Stimulated activated CD8-positive, alpha-beta memory T cell treated with anti-CD3 and anti-CD28 coated beads, Interleukin-15, amount 100 ng/mL, for 48 hours (primary cell): ENCODE data around the gene SPACA4.

ENCODE experiments used
- DNase-seq, 2 donors: peaks; one replicate each; pipeline ENCODE4 v3.0.0-alpha.2; 2020; ENCODE audit warnings: low read depth in 2 of 2

Gene SPACA4

DNA sequence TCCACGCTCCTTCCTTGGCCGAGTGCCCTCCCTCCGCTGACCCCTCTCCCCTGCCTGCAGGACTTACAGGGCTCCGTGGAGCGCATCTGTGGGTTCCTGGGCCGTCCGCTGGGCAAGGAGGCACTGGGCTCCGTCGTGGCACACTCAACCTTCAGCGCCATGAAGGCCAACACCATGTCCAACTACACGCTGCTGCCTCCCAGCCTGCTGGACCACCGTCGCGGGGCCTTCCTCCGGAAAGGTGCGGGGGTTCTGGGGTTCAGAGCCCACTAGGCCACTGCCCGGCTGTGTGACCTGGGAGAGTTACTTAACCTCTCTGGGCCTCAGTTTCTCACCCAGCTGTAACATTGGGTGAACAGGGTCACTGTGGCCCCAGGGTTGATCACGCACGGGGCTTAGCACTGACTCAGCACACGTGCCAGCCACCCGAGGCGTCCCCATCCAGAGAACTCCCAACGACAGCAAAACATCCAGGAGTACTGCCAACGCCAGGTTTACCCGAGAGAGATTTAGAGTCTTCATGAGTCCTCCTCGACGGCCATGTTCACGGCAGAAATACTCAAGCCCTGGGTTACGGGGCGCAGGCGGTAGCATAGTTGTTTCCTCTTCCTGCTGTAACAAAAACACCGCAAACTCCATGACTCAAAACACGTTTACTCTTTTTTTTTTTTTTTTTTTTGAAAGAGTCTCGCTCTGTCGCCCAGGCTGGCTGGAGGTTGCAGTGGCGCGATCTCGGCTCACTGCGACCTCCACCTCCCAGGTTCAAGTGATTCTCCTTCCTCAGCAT, 9.7 kb upstream of the SPACA4 start:
- no peak for DNase-seq

- DNase-seq: no peak
These were observed 7.4 kb upstream of the SPACA4 start for GRCh38 chr19:48598996-48599700.

- no peak for DNase-seq
These were observed 5.7 kb upstream of the SPACA4 start for GRCh38 chr19:48600679-48601417.

GRCh38 chr19:48603001-48603400, 3.5 kb upstream of the SPACA4 start:
- no peak for DNase-seq

GRCh38 chr19:48603449-48603848, 3.1 kb upstream of the SPACA4 start:
- no peak for DNase-seq

GRCh38 chr19:48603850-48604249, 2.7 kb upstream of the SPACA4 start:
- no peak for DNase-seq

- DNase-seq: no peak
These were observed 815 bp downstream of the SPACA4 start for GRCh38 chr19:48607359-48607755.

GRCh38 chr19:48608798-48609263, 2.3 kb downstream of the SPACA4 start:
- DNase-seq: no peak

DNA sequence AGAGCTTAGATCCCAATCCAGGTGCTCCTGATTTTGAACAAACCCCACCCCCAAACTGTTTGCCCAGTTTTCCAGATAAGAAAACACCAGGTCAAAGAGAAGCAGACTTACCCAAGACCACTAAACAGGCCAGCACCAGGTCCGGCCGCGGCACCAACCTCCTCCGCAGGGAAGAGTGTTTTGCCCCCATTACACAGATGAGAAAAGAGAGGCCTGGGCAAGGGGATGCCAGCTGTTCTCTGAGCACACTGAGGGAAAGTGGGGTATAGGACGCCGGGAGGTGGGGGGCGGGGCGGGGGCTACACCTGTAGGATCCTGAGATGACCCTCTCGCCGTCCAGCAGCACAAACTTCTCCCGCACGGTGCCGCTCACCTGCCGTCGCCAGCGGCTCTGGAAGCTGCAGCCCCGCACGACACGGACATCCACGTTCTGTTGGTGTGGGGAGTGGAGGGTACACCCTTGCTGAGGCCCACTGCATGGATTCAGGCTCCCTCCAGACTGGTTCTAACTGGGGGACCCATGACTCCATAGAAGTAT, 3.1 kb downstream of the SPACA4 start:
- no peak for DNase-seq

- DNase-seq: no peak
These were observed 5.3 kb downstream of the SPACA4 start for GRCh38 chr19:48611872-48612271.

DNA sequence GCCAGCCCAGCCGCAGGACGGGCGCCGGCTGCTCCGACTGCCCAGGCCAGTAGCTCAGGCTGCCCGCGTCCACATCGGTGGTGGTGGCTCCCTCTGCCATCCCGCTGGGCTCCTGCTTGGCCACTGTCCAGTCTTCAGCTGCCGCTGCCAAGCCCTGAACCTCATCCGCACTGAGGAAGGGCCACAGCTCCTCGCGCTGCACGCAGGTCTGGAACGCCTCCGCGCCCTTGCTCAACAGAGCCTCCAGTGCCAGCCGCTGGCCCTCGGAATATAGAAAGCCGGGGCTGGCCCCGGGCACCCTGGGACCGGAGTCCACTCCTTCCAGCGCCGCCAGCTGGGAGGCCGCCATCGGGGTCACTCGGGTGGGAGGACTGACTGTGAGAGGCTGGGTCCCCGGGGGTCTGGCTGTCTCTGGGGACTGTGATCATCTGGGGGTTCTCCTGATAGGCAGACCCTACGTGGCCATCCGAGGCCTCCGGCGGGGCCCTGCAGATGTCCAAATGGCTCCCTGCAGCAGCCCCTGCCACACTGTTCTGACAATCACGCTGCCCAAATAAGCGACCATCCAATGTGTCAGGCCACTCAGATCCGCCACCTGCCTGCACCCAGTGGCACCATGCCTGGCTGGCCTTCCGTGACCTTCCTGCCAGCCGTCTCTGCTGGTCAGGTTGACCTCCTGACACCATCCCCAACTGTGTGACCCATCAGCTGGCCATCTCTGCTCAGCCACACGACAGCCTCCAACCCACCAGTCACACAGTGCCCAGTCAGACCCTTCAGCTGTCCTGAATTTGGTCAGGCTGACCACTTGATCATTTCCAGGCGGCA, 6.7 kb downstream of the SPACA4 start:
- no peak for DNase-seq

DNA sequence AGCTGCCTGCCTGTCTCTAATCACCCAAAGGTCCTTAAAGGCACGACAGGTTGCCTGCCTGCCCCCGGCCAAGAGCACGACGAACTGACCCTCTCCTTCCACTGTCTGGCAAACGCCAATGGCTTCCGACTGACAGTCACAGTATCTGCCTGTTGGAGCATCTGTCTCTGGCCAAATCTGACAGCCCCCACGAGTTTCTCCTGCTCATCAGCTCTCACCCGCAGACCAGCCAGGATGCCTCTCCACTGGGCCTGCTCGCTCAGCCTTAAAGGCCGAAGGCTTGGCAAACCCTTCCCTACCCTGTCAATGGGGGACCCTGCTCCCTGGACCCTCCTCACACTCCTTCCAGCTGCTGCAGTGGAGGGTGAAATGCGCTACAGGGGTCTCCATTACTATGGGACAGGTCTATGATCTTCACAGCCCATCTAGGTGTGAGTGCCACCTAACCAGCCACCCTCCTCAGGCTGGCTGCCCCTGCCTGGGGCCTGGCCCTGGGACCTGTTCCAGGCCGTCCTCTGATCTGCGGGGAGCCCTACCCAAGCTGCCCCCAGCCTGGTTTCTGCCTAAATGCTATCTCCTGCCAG, 7.4 kb downstream of the SPACA4 start:
- DNase-seq: no peak

DNA sequence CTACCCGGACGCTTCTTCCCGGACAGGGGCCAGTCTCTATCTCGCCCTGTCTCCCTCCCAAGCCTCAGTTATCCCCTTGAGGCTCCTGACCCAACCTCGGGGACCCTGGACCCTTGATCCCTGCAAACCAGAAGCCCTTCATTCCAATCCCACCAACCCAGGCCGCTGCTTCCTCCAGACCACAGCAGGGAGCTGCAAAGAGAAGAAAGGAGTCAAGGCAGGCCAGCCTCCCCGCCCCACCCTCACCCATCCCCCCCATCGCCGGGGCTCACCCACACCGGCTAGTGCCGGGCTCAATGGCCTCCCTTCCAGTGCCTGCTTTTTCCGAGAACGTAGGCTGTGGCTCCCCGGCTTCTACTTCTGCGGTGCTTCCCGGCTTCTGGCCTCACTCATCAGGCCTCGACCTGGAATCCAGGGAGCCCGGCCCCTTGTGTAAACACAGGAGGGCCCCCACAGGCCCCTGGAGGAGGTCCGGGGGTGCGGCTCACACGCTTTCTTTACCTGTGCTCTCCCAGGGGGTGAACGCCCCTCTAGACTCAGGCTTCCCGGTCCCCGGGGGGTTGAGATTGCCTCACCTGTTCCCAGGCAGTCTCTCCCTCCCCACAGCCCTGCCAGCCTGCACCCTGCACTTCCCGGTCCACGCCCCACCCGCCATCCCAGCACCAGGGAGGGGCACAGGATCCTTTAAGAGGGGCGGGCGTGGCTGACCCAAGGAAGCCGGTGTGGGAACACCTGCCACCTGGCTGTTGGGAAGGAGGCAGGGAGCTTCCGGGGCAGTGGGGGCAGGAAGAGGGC, 8.1 kb downstream of the SPACA4 start, which contains the start of gene FAM83E:
Gene FAM83E, minus strand, starts transcription at position 641 of the 795 bp plus-strand sequence. CDS start 1,704 bp downstream, outside the sequence.
- no peak for DNase-seq

DNA sequence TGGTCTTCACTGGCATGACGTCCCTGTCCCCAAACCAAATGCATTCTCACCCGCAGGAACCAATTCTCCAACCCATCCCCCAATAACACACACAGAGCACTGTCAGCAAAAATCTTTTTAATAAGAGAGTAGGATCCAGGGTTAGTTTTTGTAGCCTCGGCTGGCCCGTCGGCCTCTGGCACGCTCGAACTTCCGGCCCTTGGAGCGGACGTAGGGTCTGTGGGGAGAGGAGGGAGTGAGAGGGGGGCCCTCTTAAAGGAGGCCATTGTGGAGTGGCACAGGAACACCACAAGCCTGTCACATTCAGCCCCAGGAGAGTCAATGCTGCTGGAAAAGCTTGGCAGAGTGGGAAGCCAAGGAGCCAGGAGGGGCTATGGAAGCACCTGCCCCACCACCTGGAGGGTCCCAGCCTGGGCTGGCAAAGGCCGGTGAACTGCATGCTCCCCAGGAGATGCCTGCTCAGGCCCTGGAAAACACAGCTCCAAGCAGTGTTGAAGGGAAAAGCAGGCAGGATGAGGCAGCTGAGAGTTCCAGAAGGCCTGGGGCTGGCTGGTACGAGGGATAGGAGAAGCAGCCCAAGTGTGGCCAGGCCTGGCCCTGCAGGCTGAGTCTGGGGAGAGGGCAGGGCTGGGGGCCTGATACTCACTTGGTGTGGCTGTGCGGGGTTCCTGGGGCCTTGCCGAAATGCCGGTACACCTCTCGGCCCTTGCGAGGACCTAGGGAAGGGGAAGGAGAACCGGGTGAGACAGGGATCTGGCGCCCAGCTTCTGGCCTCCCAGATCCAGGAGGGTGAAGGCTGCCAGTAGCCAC, 8.9 kb downstream of the SPACA4 start:
- DNase-seq: no peak

DNA sequence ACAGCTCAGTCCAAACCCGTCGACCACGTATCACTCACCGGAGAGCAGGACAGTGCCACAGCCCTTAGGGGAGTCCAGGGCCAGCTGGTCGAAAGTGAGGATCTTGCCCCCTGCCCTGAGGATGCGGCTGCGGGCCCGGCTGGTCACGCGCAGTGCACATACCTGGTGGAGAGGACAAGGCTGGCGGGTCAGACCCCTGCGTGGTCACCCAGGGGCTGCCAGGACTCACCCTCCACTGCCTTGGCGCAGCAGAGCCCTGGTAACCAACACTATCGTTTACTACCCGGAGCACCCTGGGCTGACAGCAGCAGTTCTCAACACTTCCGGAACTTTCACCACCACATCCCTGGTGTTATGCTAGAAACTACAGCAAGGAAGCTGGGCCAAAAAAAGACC, 9.5 kb downstream of the SPACA4 start:
- no peak for DNase-seq

- no peak for DNase-seq
These were observed 10.0 kb downstream of the SPACA4 start for GRCh38 chr19:48616491-48617056.

DNA sequence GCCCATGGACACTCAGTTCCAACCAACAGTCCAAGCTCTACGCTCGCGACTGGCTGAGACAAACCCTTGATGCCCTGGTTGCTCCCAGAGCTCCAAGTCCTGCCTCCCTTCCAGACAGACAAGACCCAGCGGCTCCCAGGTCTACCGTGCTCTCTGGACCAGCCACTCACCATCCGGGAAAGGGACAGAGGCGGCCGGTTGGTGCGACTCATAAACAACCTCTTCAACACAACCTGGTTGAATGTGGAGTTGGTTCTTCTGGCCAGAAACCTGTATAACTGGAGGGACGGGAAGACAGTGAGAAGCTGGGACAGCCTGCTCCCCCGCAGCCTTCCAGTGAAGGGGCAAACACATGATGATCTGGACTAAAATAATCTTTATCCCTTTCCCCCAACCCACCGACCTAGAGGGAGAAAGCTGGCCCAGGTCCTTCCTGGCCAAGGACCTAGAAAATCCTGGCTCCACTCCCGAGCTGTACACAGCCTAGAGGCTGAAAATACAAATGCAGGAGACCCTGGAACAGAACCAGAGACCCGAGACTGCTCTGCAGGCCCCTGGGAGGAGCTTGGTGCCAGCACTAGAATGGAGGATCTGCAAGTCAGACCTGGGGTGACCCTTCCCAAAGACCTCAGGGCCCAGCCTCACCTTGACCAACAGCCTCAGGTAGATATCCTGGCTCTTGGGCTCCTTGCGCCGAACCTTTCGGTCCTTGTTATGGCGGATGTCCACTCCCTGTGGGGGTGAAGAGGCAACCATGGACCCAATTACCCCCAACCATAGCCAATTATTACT, 10.8 kb downstream of the SPACA4 start:
- no peak for DNase-seq
